HepG2 (cell line): ENCODE measurements around the gene SKP1. TPM values are rescaled to one million over a fixed set of nuclear protein-coding genes. Genes with fewer than 3 reads are reported as not detected.

Experiments
- ATM ChIP-seq: fragments of 450-650 bp; IDR thresholded peaks from 2 replicates; pipeline ENCODE4 v1.7.1; 2017; ENCODE audit warnings: mild to moderate bottlenecking, borderline replicate concordance
- EHMT2 ChIP-seq: fragments of 200-600 bp; sonication (generic); IDR thresholded peaks from 2 replicates; pipeline ENCODE4 v1.7.0; 2017; ENCODE audit warnings: antibody characterized with exemption, low read depth, low read length, borderline replicate concordance
- GATA4 ChIP-seq: sonication (generic); IDR thresholded peaks from 2 replicates; pipeline ENCODE4 v1.6.1; 2016; ENCODE audit warnings: antibody characterized with exemption, low read depth, borderline replicate concordance
- GATAD2A ChIP-seq: IDR thresholded peaks from 2 replicates; pipeline ENCODE4 v1.6.1; 2016
- GFI1 ChIP-seq: sonication (generic); formaldehyde crosslinking; IDR thresholded peaks from 2 replicates; pipeline ENCODE4 v1.5.0; 2020; ENCODE audit warnings: missing genetic modification reagents, mild to moderate bottlenecking, borderline replicate concordance
- HOXA3 ChIP-seq: sonication (generic); formaldehyde crosslinking; IDR thresholded peaks from 2 replicates; pipeline ENCODE4 v1.5.0; 2020; ENCODE audit warnings: missing genetic modification reagents
- KLF12 ChIP-seq: sonication (generic); formaldehyde crosslinking; IDR thresholded peaks from 2 replicates; pipeline ENCODE4 v1.4.0; 2020; ENCODE audit warnings: missing genetic modification reagents, borderline replicate concordance
- KLF9 ChIP-seq: IDR thresholded peaks from 2 replicates; pipeline ENCODE4 v1.6.1; 2016; ENCODE audit warnings: low read depth
- MED1 ChIP-seq: sonication (generic); formaldehyde crosslinking; IDR thresholded peaks from 2 replicates; pipeline ENCODE4 v1.4.0; 2020; ENCODE audit warnings: missing genetic modification reagents
- MXI1 ChIP-seq: IDR thresholded peaks from 3 replicates; pipeline ENCODE4 v1.6.1; 2012; ENCODE audit warnings: low read depth, low read length, inconsistent platforms, borderline replicate concordance
- SALL1 ChIP-seq: sonication (generic); formaldehyde crosslinking; IDR thresholded peaks from 2 replicates; pipeline ENCODE4 v1.8.0; 2022; ENCODE audit warnings: mild to moderate bottlenecking, missing genetic modification reagents
- ZBTB7A ChIP-seq: sonication (generic); formaldehyde crosslinking; IDR thresholded peaks from 2 replicates; pipeline ENCODE4 v1.8.0; 2022; ENCODE audit warnings: mild to moderate bottlenecking, missing genetic modification reagents
- ZNF263 ChIP-seq: sonication (generic); formaldehyde crosslinking; IDR thresholded peaks from 2 replicates; pipeline ENCODE4 v1.4.0; 2020; ENCODE audit warnings: missing genetic modification reagents
- polyA plus RNA-seq, 8 experiments: library from polyadenylated mRNA; depleted of rRNA in 3 of 8; stranded (reverse) in 7 of 8; unstranded in 1 of 8; fragments of >200 nt; fragmentation: Illumina TruSeq in 4 of 8; extraction: Trizol in 4 of 8; gene quantifications; 2 replicates each; pipeline versions ENCODE4 v1.2.1 to v1.2.3, GENCODE V29; 2011 to 2016; ENCODE audit warnings: low read depth in 4 of 8, missing spikeins in 1 of 8, mixed read lengths in 1 of 8; ENCODE audit not compliant: insufficient read depth in 1 of 8
- total RNA-seq, 5 experiments: library from RNA; depleted of rRNA; stranded (reverse); fragments of >200 nt; fragmentation: Illumina TruSeq; extraction: Trizol; gene quantifications; 2 replicates each; pipeline ENCODE4 v1.2.3, GENCODE V29; 2016; ENCODE audit warnings: low read depth in 1 of 5
- TF ChIP-seq, protein P1 (sequence below): sonication (generic); formaldehyde crosslinking; IDR thresholded peaks from 2 replicates; pipeline ENCODE4 v1.4.0; 2020; ENCODE audit warnings: mild to moderate bottlenecking, missing genetic modification reagents
- TF ChIP-seq, protein P2 (sequence below): IDR thresholded peaks from 2 replicates; pipeline ENCODE4 v1.6.1; 2016; ENCODE audit warnings: low read depth, borderline replicate concordance
- TF ChIP-seq, protein P3 (sequence below): conservative IDR thresholded peaks from 2 replicates; pipeline ENCODE4 v1.6.1; 2018; ENCODE audit warnings: missing genetic modification reagents
- TF ChIP-seq, protein P4 (sequence below): sonication (generic); formaldehyde crosslinking; IDR thresholded peaks from 2 replicates; pipeline ENCODE4 v1.5.0; 2020; ENCODE audit warnings: mild to moderate bottlenecking, missing genetic modification reagents
- TF ChIP-seq, protein P5 (sequence below), 2 experiments: sonication (generic) in 1 of 2; formaldehyde crosslinking in 1 of 2; IDR thresholded peaks; 2 replicates each; pipeline versions ENCODE4 v1.4.0 to v1.6.1; 2018 to 2020; ENCODE audit warnings: missing genetic modification reagents in 2 of 2, borderline replicate concordance in 1 of 2, low read depth in 1 of 2, mild to moderate bottlenecking in 1 of 2, missing biosample characterization in 1 of 2
- TF ChIP-seq, protein P6 (sequence below): sonication (generic); formaldehyde crosslinking; IDR thresholded peaks from 2 replicates; pipeline ENCODE4 v1.4.0; 2020; ENCODE audit warnings: missing genetic modification reagents, low read depth, mild to moderate bottlenecking, borderline replicate concordance

Gene SKP1
- total and polyA plus RNA-seq, 2 of the 13 experiments (the other 11 are each of a cell fraction or from before 2014, with no cell fraction given) = 134 to 340 TPM

DNA sequence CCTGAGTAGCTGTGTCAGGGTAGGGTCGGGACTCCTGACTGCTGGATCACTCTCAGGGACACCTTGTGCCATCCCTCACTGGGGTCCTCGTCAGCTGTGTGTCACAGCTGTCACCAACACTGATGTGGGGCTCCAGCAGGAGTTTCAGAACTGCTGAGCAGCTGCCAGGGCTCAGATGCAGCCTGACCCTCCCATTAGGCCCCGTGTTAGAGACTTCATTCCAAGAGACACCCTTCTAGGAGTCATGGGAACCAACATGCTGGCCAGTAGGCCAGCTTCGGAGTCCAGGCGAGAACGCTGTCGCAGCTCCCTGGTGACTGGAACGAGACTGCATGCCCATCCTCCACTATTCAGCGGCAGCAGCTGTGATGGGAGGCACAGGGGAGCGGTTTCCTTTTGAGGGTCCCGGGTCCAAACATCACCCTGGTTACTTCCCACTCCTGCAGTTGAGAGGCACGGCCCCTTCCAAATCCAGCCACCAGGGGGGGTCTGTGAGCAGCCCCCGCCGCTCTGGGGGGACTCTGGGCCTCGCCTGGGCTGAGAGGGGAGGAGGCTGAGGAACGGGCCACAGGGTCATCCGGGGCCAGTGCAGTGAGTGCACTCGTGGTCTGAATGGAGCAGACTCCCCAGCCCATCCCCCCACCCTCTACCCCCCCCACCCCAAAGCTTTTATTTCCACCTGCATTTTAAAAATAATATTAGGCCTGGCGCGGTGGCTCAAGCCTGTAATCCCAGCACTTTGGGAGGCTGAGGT lies 74.9 kb downstream of the SKP1 start (continued):
- TF ChIP-seq ZNF263 (CRISPR knock-in tag) = peak; percentile 69
- TF ChIP-seq KLF12 (CRISPR knock-in tag) = no peak
- TF ChIP-seq ATM = no peak
- 0 out of 3 replicates have a peak, but pooled peaks have one; percentile 25 for TF ChIP-seq MXI1
- TF ChIP-seq, protein P1, sequence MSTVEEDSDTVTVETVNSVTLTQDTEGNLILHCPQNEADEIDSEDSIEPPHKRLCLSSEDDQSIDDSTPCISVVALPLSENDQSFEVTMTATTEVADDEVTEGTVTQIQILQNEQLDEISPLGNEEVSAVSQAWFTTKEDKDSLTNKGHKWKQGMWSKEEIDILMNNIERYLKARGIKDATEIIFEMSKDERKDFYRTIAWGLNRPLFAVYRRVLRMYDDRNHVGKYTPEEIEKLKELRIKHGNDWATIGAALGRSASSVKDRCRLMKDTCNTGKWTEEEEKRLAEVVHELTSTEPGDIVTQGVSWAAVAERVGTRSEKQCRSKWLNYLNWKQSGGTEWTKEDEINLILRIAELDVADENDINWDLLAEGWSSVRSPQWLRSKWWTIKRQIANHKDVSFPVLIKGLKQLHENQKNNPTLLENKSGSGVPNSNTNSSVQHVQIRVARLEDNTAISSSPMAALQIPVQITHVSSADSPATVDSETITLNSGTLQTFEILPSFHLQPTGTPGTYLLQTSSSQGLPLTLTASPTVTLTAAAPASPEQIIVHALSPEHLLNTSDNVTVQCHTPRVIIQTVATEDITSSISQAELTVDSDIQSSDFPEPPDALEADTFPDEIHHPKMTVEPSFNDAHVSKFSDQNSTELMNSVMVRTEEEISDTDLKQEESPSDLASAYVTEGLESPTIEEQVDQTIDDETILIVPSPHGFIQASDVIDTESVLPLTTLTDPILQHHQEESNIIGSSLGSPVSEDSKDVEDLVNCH (CRISPR knock-in tag) = no peak
- TF ChIP-seq, protein P2, sequence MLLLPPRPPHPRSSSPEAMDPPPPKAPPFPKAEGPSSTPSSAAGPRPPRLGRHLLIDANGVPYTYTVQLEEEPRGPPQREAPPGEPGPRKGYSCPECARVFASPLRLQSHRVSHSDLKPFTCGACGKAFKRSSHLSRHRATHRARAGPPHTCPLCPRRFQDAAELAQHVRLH = 0 out of 2 replicates have a peak, but pooled peaks have one; percentile 44
- TF ChIP-seq, protein P3, sequence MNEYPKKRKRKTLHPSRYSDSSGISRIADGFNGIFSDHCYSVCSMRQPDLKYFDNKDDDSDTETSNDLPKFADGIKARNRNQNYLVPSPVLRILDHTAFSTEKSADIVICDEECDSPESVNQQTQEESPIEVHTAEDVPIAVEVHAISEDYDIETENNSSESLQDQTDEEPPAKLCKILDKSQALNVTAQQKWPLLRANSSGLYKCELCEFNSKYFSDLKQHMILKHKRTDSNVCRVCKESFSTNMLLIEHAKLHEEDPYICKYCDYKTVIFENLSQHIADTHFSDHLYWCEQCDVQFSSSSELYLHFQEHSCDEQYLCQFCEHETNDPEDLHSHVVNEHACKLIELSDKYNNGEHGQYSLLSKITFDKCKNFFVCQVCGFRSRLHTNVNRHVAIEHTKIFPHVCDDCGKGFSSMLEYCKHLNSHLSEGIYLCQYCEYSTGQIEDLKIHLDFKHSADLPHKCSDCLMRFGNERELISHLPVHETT (CRISPR knock-in tag) = no peak
- no peak for TF ChIP-seq EHMT2
- TF ChIP-seq SALL1 (CRISPR knock-in tag) = peak; percentile 66
- TF ChIP-seq MED1 (CRISPR knock-in tag) = peak; percentile 36; the same call in 1 of the 2 replicates
- no peak for TF ChIP-seq GATA4
- TF ChIP-seq, protein P4, sequence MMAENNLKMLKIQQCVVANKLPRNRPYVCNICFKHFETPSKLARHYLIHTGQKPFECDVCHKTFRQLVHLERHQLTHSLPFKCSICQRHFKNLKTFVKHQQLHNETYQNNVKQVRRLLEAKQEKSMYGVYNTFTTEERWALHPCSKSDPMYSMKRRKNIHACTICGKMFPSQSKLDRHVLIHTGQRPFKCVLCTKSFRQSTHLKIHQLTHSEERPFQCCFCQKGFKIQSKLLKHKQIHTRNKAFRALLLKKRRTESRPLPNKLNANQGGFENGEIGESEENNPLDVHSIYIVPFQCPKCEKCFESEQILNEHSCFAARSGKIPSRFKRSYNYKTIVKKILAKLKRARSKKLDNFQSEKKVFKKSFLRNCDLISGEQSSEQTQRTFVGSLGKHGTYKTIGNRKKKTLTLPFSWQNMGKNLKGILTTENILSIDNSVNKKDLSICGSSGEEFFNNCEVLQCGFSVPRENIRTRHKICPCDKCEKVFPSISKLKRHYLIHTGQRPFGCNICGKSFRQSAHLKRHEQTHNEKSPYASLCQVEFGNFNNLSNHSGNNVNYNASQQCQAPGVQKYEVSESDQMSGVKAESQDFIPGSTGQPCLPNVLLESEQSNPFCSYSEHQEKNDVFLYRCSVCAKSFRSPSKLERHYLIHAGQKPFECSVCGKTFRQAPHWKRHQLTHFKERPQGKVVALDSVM (CRISPR knock-in tag) = peak; percentile 71
- peak; percentile 48; the same call in 1 of the 2 replicates for TF ChIP-seq GFI1 (CRISPR knock-in tag)
- 0 out of 2 replicates have a peak, but pooled peaks have one; percentile 36 for TF ChIP-seq GATAD2A (CRISPR knock-in tag)
- no peak for TF ChIP-seq ZBTB7A
- TF ChIP-seq, protein P5, sequence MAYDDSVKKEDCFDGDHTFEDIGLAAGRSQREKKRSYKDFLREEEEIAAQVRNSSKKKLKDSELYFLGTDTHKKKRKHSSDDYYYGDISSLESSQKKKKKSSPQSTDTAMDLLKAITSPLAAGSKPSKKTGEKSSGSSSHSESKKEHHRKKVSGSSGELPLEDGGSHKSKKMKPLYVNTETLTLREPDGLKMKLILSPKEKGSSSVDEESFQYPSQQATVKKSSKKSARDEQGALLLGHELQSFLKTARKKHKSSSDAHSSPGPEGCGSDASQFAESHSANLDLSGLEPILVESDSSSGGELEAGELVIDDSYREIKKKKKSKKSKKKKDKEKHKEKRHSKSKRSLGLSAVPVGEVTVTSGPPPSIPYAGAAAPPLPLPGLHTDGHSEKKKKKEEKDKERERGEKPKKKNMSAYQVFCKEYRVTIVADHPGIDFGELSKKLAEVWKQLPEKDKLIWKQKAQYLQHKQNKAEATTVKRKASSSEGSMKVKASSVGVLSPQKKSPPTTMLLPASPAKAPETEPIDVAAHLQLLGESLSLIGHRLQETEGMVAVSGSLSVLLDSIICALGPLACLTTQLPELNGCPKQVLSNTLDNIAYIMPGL (CRISPR knock-in tag; IDR thresholded peaks at IDR 0.05; ENCODE audit: borderline replicate concordance in 1 of 2, low read depth in 1 of 2) = peak; percentile 23 to 35; a peak in 1 of 4 replicates
- TF ChIP-seq HOXA3 (CRISPR knock-in tag) = peak; percentile 48; the same call in 1 of the 2 replicates
- TF ChIP-seq KLF9 (CRISPR knock-in tag) = no peak
- TF ChIP-seq, protein P6, sequence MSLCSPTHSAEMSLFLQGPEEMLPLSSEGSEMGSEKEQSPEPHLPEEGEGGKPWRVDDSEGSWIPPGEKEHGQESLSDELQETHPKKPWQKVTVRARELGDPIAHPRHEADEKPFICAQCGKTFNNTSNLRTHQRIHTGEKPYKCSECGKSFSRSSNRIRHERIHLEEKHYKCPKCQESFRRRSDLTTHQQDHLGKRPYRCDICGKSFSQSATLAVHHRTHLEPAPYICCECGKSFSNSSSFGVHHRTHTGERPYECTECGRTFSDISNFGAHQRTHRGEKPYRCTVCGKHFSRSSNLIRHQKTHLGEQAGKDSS = no peak
